Testis (tissue), 3 donors: ENCODE results near the gene HMCN2. TPM values are rescaled to one million over a fixed set of nuclear protein-coding genes. Genes with fewer than 3 reads are reported as not detected.

Source experiments
- DNase-seq: peaks from one replicate; pipeline ENCODE4 v3.0.0-alpha.2; 2019
- H3K27ac ChIP-seq, 2 donors: fragments of 200-600 bp; sonication (generic); one replicate each; pipeline ENCODE4 v1.5.1; 2019
- H3K27me3 ChIP-seq: fragments of 200-600 bp; sonication (generic); one replicate; pipeline ENCODE4 v1.5.1; 2019
- H3K36me3 ChIP-seq: fragments of 200-600 bp; sonication (generic); one replicate; pipeline ENCODE4 v1.5.1; 2017; ENCODE audit warnings: low read depth; ENCODE audit errors: missing control alignments
- H3K4me1 ChIP-seq: fragments of 200-600 bp; sonication (generic); one replicate; pipeline ENCODE4 v1.5.1; 2019
- H3K4me3 ChIP-seq, 2 donors: fragments of 200-600 bp; sonication (generic); one replicate each; pipeline ENCODE4 v1.5.1; 2017 to 2019
- H3K9me3 ChIP-seq: fragments of 200-600 bp; sonication (generic); one replicate; pipeline ENCODE4 v1.5.1; 2017
- POLR2A ChIP-seq: fragments of 450-650 bp; IDR thresholded peaks from one replicate; pipeline ENCODE4 v1.6.1; 2017; ENCODE audit warnings: antibody characterized with exemption, mild to moderate bottlenecking, moderate library complexity
- WGBS, 2 donors: methylation state at CpG; one replicate each; pipeline ENCODE4 v1.1.5; 2018; 5-methylcytosine and 5-hydroxymethylcytosine counted together
- intact Hi-C: fragments of 100-400 bp; cut with DNase I; formaldehyde crosslinking; loops from one replicate; pipeline ENCODE4 v1.15.1; 2023; ENCODE audit warnings: low total_unique reads
- polyA plus RNA-seq: library from polyadenylated mRNA; stranded (reverse); fragments of 350-450 nt; fragmentation: Illumina TruSeq; extraction: RNeasy Lipid Tissue Mini Kit (QIAGEN cat#74804); gene quantifications from one replicate; pipeline ENCODE4 v1.2.3, GENCODE V29; 2014; ENCODE audit warnings: low read depth, low replicate concordance; ENCODE audit not compliant: insufficient read depth
- total RNA-seq, 2 donors: library from RNA; depleted of rRNA; stranded (reverse); fragments of >200 nt; gene quantifications; one replicate each; pipeline ENCODE4 v1.2.3, GENCODE V29; 2016
- TF ChIP-seq, protein P1 (sequence below), 3 experiments: fragments of 450-650 bp in 2 of 3; fragments of 200-600 bp in 1 of 3; sonication (generic) in 1 of 3; IDR thresholded peaks; one replicate each; pipeline ENCODE4 v1.5.1; 2016 to 2019; ENCODE audit warnings: antibody characterized with exemption in 3 of 3, mild to moderate bottlenecking in 2 of 3, moderate library complexity in 1 of 3

HMCN2 gene
- total and polyA plus RNA-seq, 3 donors from 2014 or later = 10.2 to 17.7 (median 15.5) TPM

DNA sequence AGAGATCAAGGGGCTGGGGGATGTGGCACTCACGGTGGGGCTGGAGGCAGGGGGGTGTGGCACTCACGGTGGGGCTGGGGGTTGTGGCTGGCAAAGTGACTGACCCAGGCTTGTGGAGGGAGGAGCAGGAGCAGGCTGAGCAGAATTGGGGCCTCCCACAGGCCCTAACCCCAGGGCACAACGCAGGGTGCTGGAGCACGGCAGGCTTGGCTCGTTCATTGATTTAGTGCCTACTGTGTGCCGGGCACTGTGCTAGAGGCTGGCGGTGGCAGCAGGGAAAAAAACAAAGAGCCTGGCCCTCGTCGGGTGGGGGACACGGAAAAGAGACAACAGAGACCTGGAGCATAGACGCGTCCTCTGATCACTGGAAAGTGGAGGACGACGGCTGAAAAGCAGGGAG lies 80.9 kb downstream of the HMCN2 start:
- no peak overlapping the region for H3K4me3 ChIP-seq
- no peaks in the 10 kb centered on the region for H3K9me3 ChIP-seq
- no peak overlapping the region for H3K27ac ChIP-seq
- WGBS, 2 donors = 78 to 90% methylated on average over 14 of the region's 14 CpGs
- no peak for DNase-seq
- H3K36me3 ChIP-seq = no peaks in the 10 kb centered on the region
- no peaks in the 10 kb centered on the region for H3K4me1 ChIP-seq
- TF ChIP-seq, protein P1, sequence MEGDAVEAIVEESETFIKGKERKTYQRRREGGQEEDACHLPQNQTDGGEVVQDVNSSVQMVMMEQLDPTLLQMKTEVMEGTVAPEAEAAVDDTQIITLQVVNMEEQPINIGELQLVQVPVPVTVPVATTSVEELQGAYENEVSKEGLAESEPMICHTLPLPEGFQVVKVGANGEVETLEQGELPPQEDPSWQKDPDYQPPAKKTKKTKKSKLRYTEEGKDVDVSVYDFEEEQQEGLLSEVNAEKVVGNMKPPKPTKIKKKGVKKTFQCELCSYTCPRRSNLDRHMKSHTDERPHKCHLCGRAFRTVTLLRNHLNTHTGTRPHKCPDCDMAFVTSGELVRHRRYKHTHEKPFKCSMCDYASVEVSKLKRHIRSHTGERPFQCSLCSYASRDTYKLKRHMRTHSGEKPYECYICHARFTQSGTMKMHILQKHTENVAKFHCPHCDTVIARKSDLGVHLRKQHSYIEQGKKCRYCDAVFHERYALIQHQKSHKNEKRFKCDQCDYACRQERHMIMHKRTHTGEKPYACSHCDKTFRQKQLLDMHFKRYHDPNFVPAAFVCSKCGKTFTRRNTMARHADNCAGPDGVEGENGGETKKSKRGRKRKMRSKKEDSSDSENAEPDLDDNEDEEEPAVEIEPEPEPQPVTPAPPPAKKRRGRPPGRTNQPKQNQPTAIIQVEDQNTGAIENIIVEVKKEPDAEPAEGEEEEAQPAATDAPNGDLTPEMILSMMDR (IDR thresholded peaks at IDR 0.05) = no peak
- no peak for TF ChIP-seq POLR2A
- no peaks in the 10 kb centered on the region for H3K27me3 ChIP-seq
- intact Hi-C loops = loop anchor here (10.0 kb wide), 1 partner anchor 232 kb away; no protein-coding TSS in a partner anchor

DNA sequence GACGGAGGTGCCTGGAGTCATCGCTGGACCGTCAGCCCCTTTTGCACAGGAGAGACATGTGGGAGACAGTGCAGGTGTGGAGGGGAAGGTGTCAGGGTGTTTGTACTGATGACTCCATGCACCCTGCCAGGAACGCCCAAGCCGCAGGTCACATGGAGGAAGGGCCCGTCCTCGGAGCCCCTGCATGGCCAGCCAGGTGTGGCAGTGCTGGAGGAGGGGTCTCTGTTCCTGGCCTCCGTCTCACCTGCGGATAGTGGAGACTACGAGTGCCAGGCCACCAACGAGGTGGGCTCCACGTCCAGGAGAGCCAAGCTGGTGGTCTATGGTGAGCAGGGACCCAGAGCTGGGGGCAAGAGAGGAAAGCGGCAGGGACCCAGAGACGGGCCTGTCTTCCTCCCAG lies 81.5 kb downstream of the HMCN2 start:
- H3K36me3 ChIP-seq = no peaks in the 10 kb centered on the region
- intact Hi-C loops = loop anchor here (10.0 kb wide), 1 partner anchor 232 kb away; no protein-coding TSS in a partner anchor
- no peaks in the 10 kb centered on the region for H3K27me3 ChIP-seq
- H3K4me3 ChIP-seq = no peak overlapping the region
- 90 to 93% methylated on average over 12 to 14 of the region's 14 CpGs for WGBS, 2 donors
- no peaks in the 10 kb centered on the region for H3K4me1 ChIP-seq
- DNase-seq = no peak
- H3K27ac ChIP-seq = no peak overlapping the region
- H3K9me3 ChIP-seq = no peaks in the 10 kb centered on the region
- TF ChIP-seq, protein P1 (IDR thresholded peaks at IDR 0.05) = no peak
- no peak for TF ChIP-seq POLR2A

DNA sequence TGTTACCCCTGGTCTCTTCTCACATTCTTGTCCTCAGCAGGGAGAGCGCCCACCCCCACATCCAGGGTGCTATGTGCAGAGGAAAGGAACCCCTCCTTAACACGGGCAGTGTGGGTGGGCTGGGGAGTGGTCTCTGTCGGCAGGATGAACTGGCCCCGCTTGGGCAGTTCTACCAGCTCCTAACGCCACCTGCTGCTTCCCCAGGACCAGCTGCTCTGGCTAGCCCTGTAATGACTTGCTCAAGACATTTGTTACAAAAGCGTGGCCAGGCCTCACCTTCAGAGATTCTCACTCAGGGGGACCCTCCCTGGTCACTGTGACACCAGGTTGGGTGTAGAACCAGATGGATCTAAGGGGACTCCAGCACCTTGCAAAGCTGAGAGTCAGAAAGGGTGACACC lies 82.4 kb downstream of the HMCN2 start:
- intact Hi-C loops = loop anchor here (10.0 kb wide), 1 partner anchor 233 kb away; no protein-coding TSS in a partner anchor

DNA sequence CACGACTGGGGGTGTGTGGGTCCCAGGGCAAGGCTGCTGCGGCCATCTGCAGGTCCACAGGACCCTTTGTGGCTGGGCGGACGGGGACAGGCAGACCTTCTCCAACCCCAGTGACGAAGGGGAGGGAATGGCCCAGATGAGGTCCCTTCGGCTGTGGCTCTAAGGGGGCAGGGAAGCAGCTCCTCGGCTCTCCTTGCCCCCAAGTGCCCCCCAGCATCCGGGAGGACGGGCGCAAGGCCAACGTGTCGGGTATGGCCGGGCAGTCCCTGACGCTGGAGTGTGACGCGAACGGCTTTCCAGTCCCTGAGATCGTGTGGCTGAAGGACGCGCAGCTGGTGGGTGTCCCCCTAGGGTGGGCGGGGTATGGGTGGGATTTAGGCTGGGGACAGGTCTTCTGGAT lies 82.8 kb downstream of the HMCN2 start:
- Histone ChIP-seq H3K27ac (no peak overlapping the region), H3K27me3 (no peaks in the 10 kb centered on the region), H3K36me3 (no peaks in the 10 kb centered on the region), H3K9me3 (no peaks in the 10 kb centered on the region), H3K4me1 (no peaks in the 10 kb centered on the region), H3K4me3 (no peak overlapping the region)
- no peak for TF ChIP-seq POLR2A
- TF ChIP-seq, protein P1 (IDR thresholded peaks at IDR 0.05) = no peak
- intact Hi-C loops = loop anchor here (10.0 kb wide), 1 partner anchor 234 kb away; no protein-coding TSS in a partner anchor
- 89 to 91% methylated on average over 11 to 21 of the region's 21 CpGs for WGBS, 2 donors
- no peak for DNase-seq

More for the DNA sequence above, 82.4 kb downstream of the HMCN2 start:
- no peaks in the 10 kb centered on the region for H3K36me3 ChIP-seq
- H3K9me3 ChIP-seq = no peaks in the 10 kb centered on the region
- DNase-seq = no peak
- H3K27ac ChIP-seq = no peak overlapping the region
- no peaks in the 10 kb centered on the region for H3K27me3 ChIP-seq
- no peak for TF ChIP-seq POLR2A
- TF ChIP-seq, protein P1 (IDR thresholded peaks at IDR 0.05) = no peak
- no peak overlapping the region for H3K4me3 ChIP-seq
- WGBS, 2 donors = 73% methylated on average over 5 to 6 of the region's 6 CpGs
- H3K4me1 ChIP-seq = no peaks in the 10 kb centered on the region

DNA sequence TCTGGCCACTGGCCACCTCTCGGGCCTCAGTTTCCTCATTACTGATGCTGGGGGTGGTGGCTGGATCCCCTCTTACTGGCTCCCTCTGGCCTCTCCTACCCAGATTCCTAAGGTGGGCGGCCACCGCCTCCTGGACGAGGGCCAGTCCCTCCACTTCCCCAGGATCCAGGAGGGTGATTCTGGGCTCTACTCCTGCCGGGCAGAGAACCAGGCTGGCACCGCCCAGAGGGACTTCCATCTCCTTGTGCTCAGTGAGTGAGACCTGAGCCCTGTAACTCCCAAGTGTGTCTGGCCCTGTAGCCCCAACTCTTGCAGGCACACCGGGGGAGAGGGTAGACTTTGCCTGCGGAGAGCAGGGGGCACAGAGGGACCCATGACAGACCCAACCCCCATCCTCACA lies 83.3 kb downstream of the HMCN2 start:
- no peak for DNase-seq
- no peaks in the 10 kb centered on the region for H3K9me3 ChIP-seq

More for the DNA sequence above, 83.3 kb downstream of the HMCN2 start:
- 90 to 97% methylated on average over 6 to 8 of the region's 8 CpGs for WGBS, 2 donors
- Histone ChIP-seq H3K4me1 (no peaks in the 10 kb centered on the region), H3K27me3 (no peaks in the 10 kb centered on the region), H3K4me3 (no peak overlapping the region), H3K27ac (no peak overlapping the region), H3K36me3 (no peaks in the 10 kb centered on the region)
- intact Hi-C loops = loop anchor here (10.0 kb wide), 1 partner anchor 234 kb away; no protein-coding TSS in a partner anchor
- TF ChIP-seq, protein P1 (IDR thresholded peaks at IDR 0.05) = no peak
- TF ChIP-seq POLR2A = no peak
